Cardiac muscle cell (in vitro differentiated cells and primary cell): ENCODE results near the gene PTGER1. TPM values are rescaled to one million over a fixed set of nuclear protein-coding genes. Genes with fewer than 3 reads are reported as not detected.

Experiments used
- DNase-seq, 2 donors: peaks; one replicate each; pipeline versions ENCODE4 v3.0.0 to v3.0.0-alpha.2; 2010 to 2017; ENCODE audit warnings: low read depth in 1 of 2, low spot score in 1 of 2
- H3K27ac ChIP-seq: fragments of 200-600 bp; sonication (generic); 2 replicates; pipeline ENCODE4 v1.5.1; 2016
- H3K27me3 ChIP-seq: fragments of 200-600 bp; sonication (generic); 2 replicates; pipeline ENCODE4 v1.6.0; 2016; ENCODE audit warnings: control low read depth
- H3K36me3 ChIP-seq: fragments of 200-600 bp; sonication (generic); 2 replicates; pipeline ENCODE4 v1.5.1; 2016; ENCODE audit warnings: control low read depth
- H3K4me1 ChIP-seq: fragments of 200-600 bp; sonication (generic); 2 replicates; pipeline ENCODE4 v1.8.1; 2017; ENCODE audit warnings: low read depth, mild to moderate bottlenecking, mixed run types
- H3K4me3 ChIP-seq: fragments of 200-600 bp; sonication (generic); 2 replicates; pipeline ENCODE4 v1.5.1; 2016; ENCODE audit warnings: mild to moderate bottlenecking
- H3K9me3 ChIP-seq: fragments of 200-600 bp; sonication (generic); 2 replicates; pipeline ENCODE4 v1.5.1; 2017; ENCODE audit warnings: low read depth, mild to moderate bottlenecking, control low read depth
- CTCF ChIP-seq: IDR thresholded peaks from 2 replicates; pipeline ENCODE4 v1.5.1; 2012; ENCODE audit warnings: low read depth, mild to moderate bottlenecking, low read length
- polyA plus RNA-seq: library from polyadenylated mRNA; unstranded; fragments of >200 nt; fragmentation: Nextera tagmentation; extraction: Ambion mirVana; gene quantifications from 2 replicates; pipeline ENCODE4 v1.2.1, GENCODE V29; 2016
- total RNA-seq: library from RNA; depleted of rRNA; stranded (reverse); fragments of >200 nt; gene quantifications from 2 replicates; pipeline ENCODE4 v1.2.3, GENCODE V29; 2016

PTGER1 gene
- total and polyA plus RNA-seq, 2 experiments from 2014 or later, result 0.42 to 0.75 TPM

- no peaks in the 10 kb centered on the region for H3K36me3 ChIP-seq
- TF ChIP-seq CTCF, result no peak
- DNase-seq, result peak in 1 of 2 donors; percentile 87
- H3K4me1 ChIP-seq, result no peaks in the 10 kb centered on the region
- no peak overlapping the region for H3K4me3 ChIP-seq
- H3K9me3 ChIP-seq, result no peaks in the 10 kb centered on the region
- no peak overlapping the region for H3K27ac ChIP-seq
- no peaks in the 10 kb centered on the region for H3K27me3 ChIP-seq
Measured at GRCh38 chr19:14477418-14478112, 2.4 kb upstream of the PTGER1 start.

- DNase-seq, result peak; percentile 57 to 92
- Histone ChIP-seq H3K4me1 (no peaks in the 10 kb centered on the region), H3K36me3 (no peaks in the 10 kb centered on the region), H3K4me3 (no peak overlapping the region), H3K27me3 (no peaks in the 10 kb centered on the region), H3K27ac (no peak overlapping the region), H3K9me3 (no peaks in the 10 kb centered on the region)
- TF ChIP-seq CTCF, result no peak
Measured at GRCh38 chr19:14476673-14477401, 1.7 kb upstream of the PTGER1 start.

GRCh38 chr19:14476327-14476672, 1.1 kb upstream of the PTGER1 start:
- no peak overlapping the region for H3K4me3 ChIP-seq
- H3K36me3 ChIP-seq, result no peaks in the 10 kb centered on the region
- no peak for DNase-seq
- no peaks in the 10 kb centered on the region for H3K27me3 ChIP-seq
- no peaks in the 10 kb centered on the region for H3K4me1 ChIP-seq
- H3K9me3 ChIP-seq, result no peaks in the 10 kb centered on the region
- no peak for TF ChIP-seq CTCF
- H3K27ac ChIP-seq, result no peak overlapping the region

GRCh38 chr19:14474827-14475226, 327 bp downstream of the PTGER1 start:
- no peak overlapping the region for H3K27ac ChIP-seq
- no peaks in the 10 kb centered on the region for H3K4me1 ChIP-seq
- TF ChIP-seq CTCF, result no peak
- H3K4me3 ChIP-seq, result no peak overlapping the region
- no peaks in the 10 kb centered on the region for H3K36me3 ChIP-seq
- no peaks in the 10 kb centered on the region for H3K27me3 ChIP-seq
- H3K9me3 ChIP-seq, result no peaks in the 10 kb centered on the region
- DNase-seq, result no peak

GRCh38 chr19:14473978-14474578, 1.1 kb downstream of the PTGER1 start:
- Histone ChIP-seq H3K4me3 (no peak overlapping the region), H3K27me3 (no peaks in the 10 kb centered on the region)
- peak in 1 of 2 donors; percentile 38 for DNase-seq

More at GRCh38 chr19:14473978-14474578, 1.1 kb downstream of the PTGER1 start:
- H3K36me3 ChIP-seq, result no peaks in the 10 kb centered on the region
- H3K9me3 ChIP-seq, result no peaks in the 10 kb centered on the region
- no peak for TF ChIP-seq CTCF
- H3K27ac ChIP-seq, result no peak overlapping the region
- no peaks in the 10 kb centered on the region for H3K4me1 ChIP-seq
